ENCODE measurements around the gene PFDN1. TPM values are rescaled to one million over a fixed set of nuclear protein-coding genes. Genes with fewer than 3 reads are reported as not detected.

Gene PFDN1
- total RNA-seq, 1 experiment from 2014 or later: 48.9 TPM

GRCh38 chr5:140293849-140294100, 9.1 kb downstream of the PFDN1 start:
- CTCF ChIA-PET: no interaction called here
- H3K79me2 ChIP-seq (ENCODE audit: insufficient read depth, low read length): peaks cover 95% of the 10 kb centered on the region
- DNase-seq (ENCODE audit: low read depth, low spot score) (no peak), ATAC-seq (no peak)
- no peak overlapping the region for H3K4me3 ChIP-seq (replicated peaks in 1 of 2; ENCODE audit: low read depth in 1 of 2, low read length in 2 of 2)
- no peak overlapping the region for H3K27ac ChIP-seq (ENCODE audit: low read depth, low read length)
- no peaks in the 10 kb centered on the region for H3K9me2 ChIP-seq (ENCODE audit: insufficient read depth)
- no peak overlapping the region for H2AFZ ChIP-seq (ENCODE audit: low read depth, low read length, poor library complexity, severe bottlenecking)
- H3K27me3 ChIP-seq (ENCODE audit: insufficient read depth, low read length): no peaks in the 10 kb centered on the region
- no peak overlapping the region for H3K4me2 ChIP-seq (ENCODE audit: low read length)
- RAD21 ChIA-PET (ENCODE audit: low non-redundant PET in 1 of 2, low total read pairs in 2 of 2, uncharacterized antibody in 2 of 2, unreplicated experiment in 2 of 2): no interaction called here
- peaks cover 0 to 2% of the 10 kb centered on the region in 2 experiments; a peak in 1 of 4 replicates for H3K36me3 ChIP-seq (ENCODE audit: control insufficient read depth in 1 of 2, insufficient read depth in 2 of 2, low read length in 2 of 2)
- TF ChIP-seq SRF (IDR thresholded peaks at IDR 0.05; ENCODE audit: low read depth) (no peak), ELF1 (IDR thresholded peaks at IDR 0.05; ENCODE audit: borderline replicate concordance, low read depth) (no peak), SIN3A (IDR thresholded peaks at IDR 0.05; ENCODE audit: low read depth) (no peak), ATF3 (IDR thresholded peaks at IDR 0.05) (no peak), CEBPB (IDR thresholded peaks at IDR 0.05; ENCODE audit: low read depth) (no peak), POLR2AphosphoS5 (IDR thresholded peaks at IDR 0.05; ENCODE audit: low read depth, low read length) (no peak), ZBTB33 (IDR thresholded peaks at IDR 0.05; ENCODE audit: extremely low read depth, insufficient replicate concordance, low read length) (no peak), YY1 (IDR thresholded peaks at IDR 0.05; ENCODE audit: extremely low read depth, insufficient replicate concordance, low read depth, low read length) (no peak), ZFX (IDR thresholded peaks at IDR 0.05) (no peak), ZNF274 (IDR thresholded peaks at IDR 0.05; ENCODE audit: low read depth, low read length) (no peak), TCF7L2 (IDR thresholded peaks at IDR 0.05; ENCODE audit: borderline replicate concordance, extremely low read depth, insufficient read depth, insufficient read length) (no peak)
- no TSS peak for BruUV-seq (replicated peaks)
- peaks cover 15% of the 10 kb centered on the region; the same call in 1 of the 2 replicates for H4K20me1 ChIP-seq (ENCODE audit: insufficient read depth)
- peaks cover 10 to 16% of the 10 kb centered on the region in 2 experiments for H3K4me1 ChIP-seq (ENCODE audit: control insufficient read depth in 1 of 2, insufficient read depth in 2 of 2, low read length in 2 of 2)
- no peak overlapping the region for H3K9ac ChIP-seq (ENCODE audit: low read length)
- H3K9me3 ChIP-seq (ENCODE audit: control insufficient read depth in 1 of 2, insufficient read depth in 1 of 2, low read depth in 1 of 2, low read length in 2 of 2): no peaks in the 10 kb centered on the region
- intact Hi-C loops (cut with micrococcal nuclease): no loop called here
- POLR2A ChIA-PET: no interaction called here
